GM18499 (cell line): ENCODE results near the gene INPP5A.
"Not testable (repeated sequence)": the region's sequence is repeated elsewhere in the genome, so short reads cannot be mapped to it uniquely, and the experiment has no call there.

Source experiments
- ATAC-seq: cut with Tn5 transposase; IDR thresholded peaks from one replicate; pipeline ENCODE4 v1.9.1; 2021; ENCODE audit warnings: moderate number of reproducible peaks; ENCODE audit not compliant: insufficient read depth, unreplicated experiment

The INPP5A gene, protein sequence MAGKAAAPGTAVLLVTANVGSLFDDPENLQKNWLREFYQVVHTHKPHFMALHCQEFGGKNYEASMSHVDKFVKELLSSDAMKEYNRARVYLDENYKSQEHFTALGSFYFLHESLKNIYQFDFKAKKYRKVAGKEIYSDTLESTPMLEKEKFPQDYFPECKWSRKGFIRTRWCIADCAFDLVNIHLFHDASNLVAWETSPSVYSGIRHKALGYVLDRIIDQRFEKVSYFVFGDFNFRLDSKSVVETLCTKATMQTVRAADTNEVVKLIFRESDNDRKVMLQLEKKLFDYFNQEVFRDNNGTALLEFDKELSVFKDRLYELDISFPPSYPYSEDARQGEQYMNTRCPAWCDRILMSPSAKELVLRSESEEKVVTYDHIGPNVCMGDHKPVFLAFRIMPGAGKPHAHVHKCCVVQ

DNA sequence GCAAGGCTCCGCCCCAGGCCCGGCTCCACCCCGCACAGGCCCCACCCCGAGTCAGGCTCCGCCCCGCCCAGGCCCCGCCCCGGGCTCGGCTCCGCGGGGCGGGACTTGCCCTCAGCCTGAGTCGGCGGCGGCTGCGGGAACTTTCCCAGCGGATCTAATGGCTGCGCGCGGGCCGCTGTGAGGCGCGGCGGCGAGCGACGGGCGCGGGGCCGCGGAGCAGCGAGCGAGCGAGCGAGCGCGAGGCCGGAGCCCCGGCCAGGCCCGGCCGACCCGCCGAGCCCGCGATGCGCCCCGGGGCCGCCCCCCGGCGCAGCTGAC is at the start of gene INPP5A:
TSS of gene INPP5A (plus strand) at position 104 of the 318 bp plus-strand sequence. CDS start 310 bp downstream, outside the sequence.
- ATAC-seq, result no peak

DNA sequence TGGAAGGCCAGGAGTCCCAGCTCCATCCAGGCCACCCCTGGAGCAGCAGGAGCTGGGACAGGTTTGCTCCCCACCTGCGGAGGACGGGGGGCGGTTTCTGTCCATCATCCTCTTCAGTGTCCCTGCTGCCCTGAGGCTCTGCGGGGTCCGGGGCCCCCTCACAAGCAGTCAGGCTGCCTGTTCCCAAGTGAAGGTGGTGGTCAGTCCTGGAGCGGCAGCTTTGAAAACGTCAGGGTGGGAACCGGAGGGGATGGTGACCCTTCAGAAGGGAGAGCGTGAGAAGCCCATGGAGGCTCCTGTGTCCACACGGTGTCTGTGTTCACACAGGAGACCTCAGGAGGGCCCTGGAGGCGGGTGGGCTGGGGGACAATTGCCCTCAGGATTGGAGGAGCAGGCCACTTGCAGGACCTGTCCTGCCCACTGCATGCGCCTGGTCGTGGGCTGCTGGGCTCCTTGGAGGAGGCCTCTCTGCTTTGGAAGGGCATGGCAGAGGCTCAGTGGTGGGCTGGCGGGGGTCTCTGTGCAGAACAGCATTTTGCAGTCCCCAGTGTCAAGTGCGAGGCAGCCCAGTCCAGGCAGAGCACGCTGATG is 49.3 kb upstream of the INPP5A start:
- ATAC-seq, result no peak

DNA sequence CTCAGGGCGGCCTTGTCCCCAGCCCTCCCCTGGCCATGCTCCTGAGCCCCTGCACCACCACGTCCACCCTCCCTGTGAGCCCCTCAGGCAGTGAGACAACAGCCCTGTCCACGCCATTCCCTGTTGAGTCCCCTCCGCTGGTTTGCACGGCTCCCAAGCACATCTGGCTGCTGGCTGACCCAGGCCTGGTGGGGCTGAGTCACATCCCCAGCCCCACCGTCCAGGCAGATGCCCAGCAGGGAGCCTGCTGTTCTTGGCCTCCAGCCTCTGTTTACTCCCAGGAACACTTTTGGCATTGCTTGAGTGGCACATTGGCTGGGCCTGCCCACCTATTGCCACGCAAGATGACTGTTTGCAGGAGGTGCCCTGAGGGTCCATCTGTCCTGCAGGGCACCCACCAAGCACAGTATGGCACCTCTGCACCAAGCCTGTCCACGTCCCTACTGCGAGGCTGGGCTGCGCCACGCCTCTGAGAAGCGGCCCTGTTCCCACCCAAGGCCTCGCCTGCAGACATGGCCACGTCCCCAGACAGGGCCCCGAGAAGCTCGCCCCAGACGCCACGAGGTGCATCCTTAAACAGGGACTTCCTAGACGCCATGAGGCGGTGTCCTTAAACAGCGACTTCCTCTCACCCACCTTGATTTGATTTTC is 48.4 kb upstream of the INPP5A start:
- ATAC-seq, result no peak

DNA sequence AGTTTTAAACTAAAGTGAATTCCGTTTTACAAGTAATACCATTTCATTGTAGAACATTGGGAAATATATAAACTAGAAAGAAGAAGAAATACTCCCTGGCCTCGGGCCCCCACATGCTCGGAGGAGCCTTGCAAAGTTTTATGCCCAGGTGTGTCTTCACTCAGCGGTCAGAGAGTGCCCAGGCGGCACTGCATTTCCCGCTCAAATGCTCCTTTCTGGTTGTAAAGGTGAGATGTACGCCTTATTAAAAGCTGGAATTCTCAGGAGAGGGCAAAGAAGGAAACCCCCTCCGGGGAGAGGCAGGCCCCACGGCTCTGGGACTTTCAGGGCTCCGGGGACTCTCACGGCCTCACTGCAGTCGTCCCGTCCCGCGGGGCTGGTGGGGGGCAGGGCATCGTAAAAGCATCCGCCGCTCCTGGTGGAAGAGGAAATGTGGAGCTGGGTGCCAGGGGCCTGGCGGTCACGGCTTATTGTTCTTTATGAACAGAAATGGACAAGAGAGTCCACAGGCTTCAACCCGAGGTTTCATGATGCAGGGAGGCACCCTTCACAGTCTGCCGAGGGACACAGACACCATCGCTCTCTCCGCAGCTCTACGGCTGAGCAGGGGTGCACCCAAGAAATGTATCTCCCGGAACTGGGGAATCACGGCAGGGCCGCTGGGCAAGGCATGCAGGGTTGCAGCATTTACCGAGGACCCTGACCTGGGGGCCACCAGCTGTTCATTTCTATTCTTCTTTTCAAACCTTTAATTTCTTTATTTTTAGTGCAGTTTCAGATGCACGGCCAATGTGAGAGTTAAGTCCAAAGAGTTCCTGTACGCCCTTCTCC is 47.7 kb upstream of the INPP5A start:
- ATAC-seq, result no peak

DNA sequence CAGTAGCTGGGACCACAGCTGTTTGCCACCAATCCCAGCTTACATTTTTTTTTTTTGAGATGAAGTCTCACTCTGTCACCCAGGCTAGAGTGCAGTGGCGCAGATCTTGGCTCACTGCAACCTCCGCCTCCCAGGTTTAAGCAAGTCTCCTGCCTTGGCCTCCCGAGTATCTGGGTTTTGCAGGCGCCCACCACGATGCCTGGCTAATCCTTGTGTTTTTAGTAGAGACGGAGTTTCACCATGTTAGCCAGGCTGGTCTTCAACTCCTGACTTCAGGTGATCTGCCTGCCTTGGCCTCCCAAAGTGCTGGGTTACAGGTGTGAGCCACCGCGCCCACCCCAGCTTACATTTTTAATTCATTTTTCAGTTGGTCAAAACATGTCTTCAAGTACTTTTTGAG is 46.1 kb upstream of the INPP5A start:
- not testable (repeated sequence) for ATAC-seq

DNA sequence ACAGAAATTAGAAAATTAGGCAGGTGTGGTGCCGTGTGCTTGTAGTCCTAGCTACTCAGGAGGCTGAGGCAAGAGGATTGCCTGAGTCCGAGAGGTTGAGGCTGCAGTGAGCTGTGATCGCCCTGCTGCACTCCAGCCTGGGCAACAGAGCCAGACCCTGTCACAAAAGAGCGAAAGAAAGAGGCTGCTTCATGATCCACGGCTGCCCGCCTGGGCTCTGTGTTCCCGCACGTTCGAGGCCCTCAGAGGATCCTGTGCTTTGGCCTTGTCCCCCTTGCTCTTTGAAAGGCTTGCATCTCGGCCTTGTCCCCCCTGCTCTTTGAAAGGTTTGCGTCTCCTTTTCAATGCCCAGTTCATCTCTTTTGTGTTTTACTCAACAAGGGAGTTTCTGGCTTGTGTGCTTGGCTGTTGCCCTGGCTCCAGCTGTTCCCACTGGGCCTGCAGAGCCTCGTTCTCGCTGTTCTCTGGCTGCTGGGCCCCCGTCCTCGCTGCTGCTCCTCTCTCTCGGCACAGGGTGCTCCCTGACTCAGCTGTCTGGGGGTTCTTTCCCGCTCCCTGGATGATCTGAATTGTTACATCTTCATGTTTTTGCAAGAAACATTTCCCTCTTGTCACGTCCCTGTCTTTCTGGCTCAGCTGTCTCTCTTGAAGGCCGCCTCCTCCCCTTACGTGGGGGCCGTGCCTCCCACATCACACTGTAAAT is 45.1 kb upstream of the INPP5A start:
- ATAC-seq, result no peak

DNA sequence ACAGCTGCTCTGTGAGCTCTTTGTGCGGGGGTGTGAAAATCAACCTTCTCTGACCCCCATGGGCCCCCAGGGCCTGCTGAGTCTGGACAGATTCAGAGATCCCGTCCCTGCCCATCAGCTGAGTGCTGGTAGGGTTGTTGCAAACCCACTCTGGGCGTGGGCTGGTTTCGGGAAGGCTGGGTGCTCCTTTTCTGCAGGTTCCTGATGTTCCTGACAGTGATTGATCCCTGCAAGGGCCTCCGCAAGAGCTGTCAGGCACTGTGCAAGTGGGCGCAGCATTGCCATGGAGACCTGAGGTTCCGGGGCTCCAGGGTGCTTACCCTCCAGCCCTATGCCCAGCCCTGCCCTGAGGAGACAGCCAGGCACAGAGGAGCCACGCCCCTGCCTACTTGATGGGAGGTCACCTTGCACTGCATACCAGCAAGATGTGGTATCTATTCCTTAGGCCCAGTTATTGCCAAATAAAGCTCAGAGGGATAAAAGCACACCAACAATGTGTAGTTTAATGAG is 44.3 kb upstream of the INPP5A start:
- no peak for ATAC-seq

DNA sequence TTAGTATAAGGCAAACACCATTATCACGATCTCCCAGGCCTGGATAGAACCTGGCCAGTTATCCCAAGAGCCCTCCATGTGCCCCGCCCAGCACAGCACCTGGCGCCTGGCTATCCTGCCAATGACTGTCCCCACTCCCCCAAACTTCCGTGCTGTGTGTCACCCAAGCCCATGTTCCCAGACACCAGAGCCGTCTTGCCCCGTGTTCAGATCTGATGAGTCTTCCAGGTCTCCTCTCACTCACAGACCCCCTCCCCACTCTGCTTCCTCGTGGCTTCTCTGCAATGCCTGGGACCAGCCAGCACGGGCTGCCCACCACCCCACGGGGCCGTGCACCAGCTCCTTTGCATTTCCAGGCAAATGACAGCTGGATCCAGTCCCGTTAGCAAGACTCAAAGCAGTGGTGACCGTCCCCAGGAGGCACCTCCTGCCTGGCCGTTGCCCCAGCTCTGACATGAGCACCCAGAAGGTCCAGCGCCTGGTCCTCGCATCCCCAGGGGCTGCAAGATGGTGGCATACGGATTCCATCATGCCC is 43.8 kb upstream of the INPP5A start:
- ATAC-seq, result no peak

DNA sequence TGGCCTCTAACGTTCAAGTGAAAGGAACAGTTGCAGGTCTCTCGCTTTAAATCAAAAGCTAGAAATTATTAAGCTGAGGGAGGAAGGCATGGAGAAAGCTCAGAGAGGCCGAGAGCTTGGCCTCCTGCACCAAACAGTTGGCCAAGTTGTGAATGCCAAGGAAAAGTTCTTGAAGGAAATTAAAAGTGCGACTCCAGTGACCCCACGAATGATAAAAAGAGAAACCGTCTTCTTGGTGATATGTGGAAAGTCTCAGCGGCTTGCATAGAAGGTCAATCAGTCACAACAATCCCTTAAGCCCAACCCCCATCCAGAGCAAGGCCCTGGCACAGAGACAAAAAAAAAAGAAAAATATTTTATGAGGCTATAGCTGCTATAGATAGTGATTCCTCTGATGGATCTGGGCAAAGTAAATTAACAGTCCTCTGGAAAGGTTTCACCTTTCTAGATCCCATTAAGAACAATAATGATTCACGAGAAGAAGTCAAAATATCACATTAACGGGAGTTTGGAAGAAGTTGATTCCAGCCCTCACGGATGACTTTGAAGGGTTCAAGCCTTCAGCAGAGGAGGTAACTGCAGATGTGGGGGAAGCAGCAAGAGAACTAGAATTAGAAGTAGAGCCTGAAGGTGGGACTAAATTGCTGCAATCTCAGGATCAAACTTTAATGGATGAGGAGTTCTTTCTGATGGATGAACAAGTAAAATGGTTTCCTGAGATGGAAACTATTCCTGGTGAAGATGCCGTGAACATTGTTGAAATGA is 42.5 kb upstream of the INPP5A start:
- ATAC-seq, result no peak

DNA sequence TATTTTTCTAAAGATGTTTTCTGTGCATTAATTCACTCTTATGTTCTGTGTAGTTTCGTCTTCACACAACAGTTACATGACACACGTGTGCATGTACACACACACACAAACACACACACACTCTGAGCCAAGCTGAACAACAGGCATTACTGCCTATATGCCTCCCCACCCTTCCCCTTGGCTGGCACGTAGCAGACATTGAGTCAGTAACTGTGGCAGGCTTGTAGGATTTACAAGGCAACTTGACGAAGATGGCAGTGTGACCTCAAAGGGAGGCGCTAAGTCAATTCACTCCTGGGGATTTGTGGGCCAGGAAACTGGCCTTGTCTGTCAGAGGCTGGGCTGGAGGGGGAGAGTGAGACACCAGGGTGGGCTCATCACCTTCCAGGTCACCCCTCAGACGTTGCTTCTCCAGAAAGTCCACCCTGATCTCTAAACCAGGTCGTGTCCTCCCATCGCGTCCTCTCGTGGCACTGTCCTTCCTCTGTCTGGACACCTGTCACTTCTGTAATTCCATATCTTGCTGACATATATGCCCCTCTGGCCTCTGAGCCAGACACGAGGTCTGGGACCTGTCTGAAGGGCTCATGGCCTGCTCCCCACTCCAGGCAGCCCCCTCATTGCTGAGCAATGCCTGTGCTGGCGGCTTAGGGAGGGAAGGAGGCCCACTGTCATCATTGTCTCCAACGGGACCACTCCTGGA is 41.1 kb upstream of the INPP5A start:
- no peak for ATAC-seq

DNA sequence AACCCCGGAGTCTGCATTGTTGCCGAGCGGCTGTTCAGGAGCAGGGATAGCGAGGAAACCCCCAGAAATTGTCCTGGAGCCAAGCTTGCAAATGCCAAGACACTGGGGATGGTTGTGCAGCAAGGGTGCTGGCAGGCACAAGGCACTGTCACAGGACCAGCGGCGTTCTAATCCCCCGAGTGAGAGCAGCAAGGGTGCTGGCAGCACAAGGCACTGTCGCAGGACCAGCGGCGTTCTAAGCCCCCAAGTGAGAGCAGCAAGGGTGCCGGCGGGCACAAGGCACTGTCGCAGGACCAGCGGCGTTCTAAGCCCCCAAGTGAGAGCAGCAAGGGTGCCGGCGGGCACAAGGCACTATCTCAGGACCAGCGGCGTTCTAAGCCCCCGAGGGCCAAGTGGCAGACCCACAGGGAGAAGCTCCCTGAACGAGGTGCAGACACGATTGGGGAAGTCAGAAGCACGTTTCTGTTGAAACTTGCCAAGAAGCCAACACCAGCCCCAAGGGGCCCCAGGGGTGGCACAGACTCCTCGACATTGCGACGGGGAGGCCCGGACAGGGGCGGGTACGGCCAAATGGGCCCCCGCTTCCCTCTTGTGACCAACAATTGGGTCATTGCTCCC is 40.4 kb upstream of the INPP5A start:
- no peak for ATAC-seq

DNA sequence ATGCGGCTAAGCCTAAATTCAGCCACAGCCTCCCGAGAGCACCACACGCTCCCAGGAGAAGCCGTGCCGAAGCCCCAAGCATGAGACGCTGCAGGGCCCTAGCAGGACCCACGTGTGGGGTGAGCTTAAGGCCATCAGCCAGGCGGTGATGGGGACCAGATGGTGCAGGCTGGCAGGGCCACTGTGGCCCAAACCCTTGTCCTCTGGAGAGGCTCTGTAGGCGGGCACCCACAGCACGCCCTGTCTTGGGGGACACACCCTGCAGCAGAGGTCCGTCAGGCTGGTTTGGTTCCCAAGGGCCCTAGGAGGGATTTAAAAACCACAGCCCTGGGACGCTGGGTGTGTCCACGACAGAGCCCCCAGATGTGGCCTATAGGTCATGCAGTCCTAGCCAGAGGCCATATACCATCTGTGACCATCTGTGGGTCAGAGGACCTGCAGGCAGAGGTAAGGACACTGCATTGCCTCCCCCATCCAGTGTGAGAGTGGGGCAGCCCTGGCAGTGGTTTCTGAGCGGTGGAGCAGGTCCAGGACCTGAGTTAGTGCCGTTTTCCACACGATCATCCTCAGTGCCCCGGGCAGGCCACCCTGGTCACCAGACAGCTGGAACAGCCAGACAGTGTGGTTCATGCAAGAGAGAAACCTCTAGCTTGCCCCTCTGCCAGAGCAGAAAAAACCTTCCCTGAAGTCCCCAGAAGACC is 39.6 kb upstream of the INPP5A start:
- no peak for ATAC-seq

DNA sequence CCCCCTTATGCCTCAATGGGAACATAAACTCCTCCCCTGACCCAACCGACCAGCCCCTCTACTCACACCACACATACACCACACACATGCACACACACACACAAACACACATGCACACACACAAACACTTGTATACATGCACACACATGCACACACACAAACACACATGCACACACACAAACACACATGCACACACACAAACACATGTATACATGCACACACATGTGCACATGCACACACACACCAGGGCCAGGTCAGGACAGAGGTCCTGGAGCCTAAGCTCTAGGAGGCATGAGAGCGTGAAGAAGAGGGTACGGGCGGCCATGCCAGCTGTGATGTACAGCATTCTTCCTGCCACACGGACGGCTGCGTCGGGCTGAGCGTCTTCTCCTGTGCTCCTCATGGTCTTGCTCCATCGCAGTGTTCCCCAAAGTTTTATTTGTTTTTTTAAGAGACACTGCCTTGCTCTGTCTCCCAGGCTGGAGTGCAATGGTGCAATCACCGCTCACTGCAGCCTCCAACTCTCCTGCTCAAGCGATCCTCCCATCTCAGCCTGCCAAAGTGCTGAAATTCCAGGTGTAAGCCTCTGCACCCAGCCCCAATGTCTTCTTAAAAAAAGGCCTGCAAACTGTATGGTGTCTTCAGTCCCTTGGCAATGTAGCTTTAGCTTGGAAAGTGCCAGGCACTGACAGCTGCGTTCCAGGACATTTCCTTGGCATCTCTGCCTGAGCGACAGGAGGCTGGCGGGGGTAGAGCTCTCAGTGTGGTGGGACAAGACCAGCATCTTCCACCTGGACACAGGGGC is 38.8 kb upstream of the INPP5A start:
- no peak for ATAC-seq

DNA sequence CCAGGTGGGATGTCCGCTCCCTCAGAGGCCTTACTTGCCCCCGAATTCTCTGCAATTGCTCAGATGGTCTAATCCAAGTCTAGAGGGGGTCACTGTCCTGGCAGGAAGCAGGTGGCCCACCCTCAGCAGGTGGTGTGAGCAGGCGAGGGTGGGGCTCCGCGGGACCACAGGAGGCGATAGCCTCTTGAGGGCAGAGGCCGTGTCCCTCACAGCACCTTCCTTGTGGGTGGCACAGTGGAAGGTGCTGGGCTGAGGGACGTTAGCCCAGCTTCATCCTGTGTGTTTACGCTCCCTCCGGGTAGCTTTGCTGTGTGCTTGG is 38.3 kb upstream of the INPP5A start:
- ATAC-seq, result no peak

DNA sequence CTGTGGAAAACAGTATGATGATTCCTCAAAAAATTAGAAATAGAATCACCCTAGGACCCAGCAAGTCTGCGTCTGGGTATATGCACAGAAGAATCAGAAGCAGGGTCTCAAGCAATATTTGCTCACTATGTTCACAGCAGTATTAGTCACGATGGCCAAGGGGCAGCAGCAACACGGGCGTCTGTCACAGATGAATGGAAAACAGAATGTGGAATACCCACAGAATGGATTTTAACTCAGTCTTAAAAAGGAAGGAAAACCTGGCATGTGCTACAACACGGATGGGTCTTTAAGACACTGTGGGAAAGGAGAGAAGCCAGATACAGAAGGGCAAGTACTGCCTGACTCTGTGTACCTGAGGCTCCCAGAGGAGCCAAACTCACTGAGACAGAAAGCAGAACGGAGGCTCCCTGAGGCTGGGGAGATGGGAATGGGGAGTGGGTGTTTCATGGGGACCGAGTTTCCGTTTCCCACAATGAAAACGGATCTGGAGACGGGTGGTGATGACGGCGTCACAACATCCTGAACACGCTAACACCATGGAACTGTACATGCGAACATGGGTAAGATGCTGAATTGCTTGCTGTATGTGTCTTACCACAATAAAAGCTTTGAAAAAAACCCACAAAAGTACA is 36.7 kb upstream of the INPP5A start:
- no peak for ATAC-seq

DNA sequence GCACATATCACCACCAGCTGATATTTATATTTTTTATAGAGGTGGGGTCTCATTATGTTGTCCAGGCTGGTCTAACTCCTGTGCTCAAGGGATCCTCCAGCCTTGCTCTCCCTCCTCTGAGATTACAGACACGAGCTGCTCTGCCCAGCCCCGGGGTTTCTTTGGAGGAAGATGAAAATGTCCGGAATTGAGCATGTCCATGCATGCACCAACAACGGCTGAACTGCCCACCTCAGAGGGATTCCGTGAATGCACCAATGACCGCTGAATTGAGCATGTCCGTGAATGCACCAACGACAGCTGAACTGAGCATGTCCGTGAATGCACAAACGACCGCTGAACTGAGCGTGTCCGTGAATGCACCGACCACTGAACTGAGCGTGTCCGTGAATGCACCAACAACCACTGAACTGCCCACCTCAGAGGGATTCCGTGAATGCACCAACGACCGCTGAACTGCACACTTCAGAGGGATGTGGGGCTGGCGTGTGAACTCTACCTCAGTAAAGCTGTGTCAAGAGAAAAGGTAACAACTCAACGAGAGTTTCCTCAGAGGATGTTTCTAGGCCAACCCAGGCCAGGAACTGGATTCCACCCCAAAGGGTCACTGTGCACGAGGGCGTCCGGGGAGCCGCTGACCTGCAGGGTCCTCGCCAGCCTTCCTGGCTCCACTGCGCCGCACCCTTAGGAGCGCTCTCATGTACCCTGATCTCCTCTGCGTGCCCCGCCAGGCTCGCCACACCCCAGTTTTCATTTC is 34.9 kb upstream of the INPP5A start:
- ATAC-seq, result no peak
